Esophagus squamous epithelium (tissue), 5 donors: ENCODE data around the gene PCDHA1. TPM values are rescaled to one million over a fixed set of nuclear protein-coding genes. Genes with fewer than 3 reads are reported as not detected.
"Not testable (repeated sequence)": the region's sequence is repeated elsewhere in the genome, so short reads cannot be mapped to it uniquely, and the experiment has no call there.

ENCODE experiments used
- DNase-seq: peaks from one replicate; lab custom pipeline; 2025; lab: John Stamatoyannopoulos, UW
- H3K27ac ChIP-seq, 4 donors: fragments of 200-600 bp; sonication (generic); one replicate each; pipeline ENCODE4 v1.5.1; 2016 to 2019; ENCODE audit warnings: mild to moderate bottlenecking in 1 of 4
- H3K27me3 ChIP-seq, 4 donors: fragments of 200-600 bp; sonication (generic); 1 replicate in 3 of 4; 2 replicates in 1 of 4; pipeline versions ENCODE4 v1.5.1 to v1.6.0; 2017 to 2021; ENCODE audit warnings: antibody characterized with exemption in 1 of 4
- H3K36me3 ChIP-seq, 3 donors: fragments of 200-600 bp; sonication (generic); one replicate each; pipeline ENCODE4 v1.5.1; 2016 to 2019
- H3K4me1 ChIP-seq, 3 donors: fragments of 200-600 bp; sonication (generic); one replicate each; pipeline ENCODE4 v1.5.1; 2017 to 2019
- H3K4me3 ChIP-seq, 4 donors: fragments of 200-600 bp; sonication (generic); 1 replicate in 3 of 4; 2 replicates in 1 of 4; pipeline ENCODE4 v1.5.1; 2016 to 2019; ENCODE audit warnings: mild to moderate bottlenecking in 2 of 4, moderate library complexity in 1 of 4
- H3K9me3 ChIP-seq, 3 donors: fragments of 200-600 bp; sonication (generic); one replicate each; pipeline ENCODE4 v1.5.1; 2016 to 2019
- CTCF ChIP-seq, 6 experiments: fragments of 450-650 bp in 4 of 6; fragments of 200-600 bp in 2 of 6; sonication (generic) in 2 of 6; IDR thresholded peaks; one replicate each; pipeline ENCODE4 v1.5.1; 2016 to 2019; ENCODE audit warnings: antibody characterized with exemption in 6 of 6, mild to moderate bottlenecking in 4 of 6, moderate library complexity in 4 of 6
- POLR2A ChIP-seq, 4 donors: fragments of 450-650 bp; IDR thresholded peaks; one replicate each; pipeline ENCODE4 v1.6.1; 2017; ENCODE audit warnings: antibody characterized with exemption in 4 of 4, mild to moderate bottlenecking in 4 of 4, moderate library complexity in 3 of 4
- WGBS, 2 donors: methylation state at CpG; one replicate each; pipeline ENCODE4 v1.1.5; 2018; 5-methylcytosine and 5-hydroxymethylcytosine counted together
- intact Hi-C: fragments of 100-400 bp; cut with DNase I; formaldehyde crosslinking; loops from one replicate; pipeline ENCODE4 v1.15.0; 2022
- total RNA-seq, 4 donors: library from RNA; depleted of rRNA; stranded (reverse); fragments of >200 nt; gene quantifications; one replicate each; pipeline ENCODE4 v1.1.0, GENCODE V29; 2016
- donor health status: DM: yes; HTN: yes; CAD: no.

The PCDHA1 gene
- total RNA-seq, 4 donors from 2014 or later: not detected

- no peak for DNase-seq
- peaks cover 0 to 29% (median 13%) of the 10 kb centered on the region in 3 donors for H3K9me3 ChIP-seq
- TF ChIP-seq CTCF (IDR thresholded peaks at IDR 0.05): no peak
- TF ChIP-seq POLR2A (IDR thresholded peaks at IDR 0.05): no peak
- H3K4me3 ChIP-seq: no peak overlapping the region
- peaks cover 0 to 17% (median 0%) of the 10 kb centered on the region in 4 donors for H3K27me3 ChIP-seq
- H3K27ac ChIP-seq: no peak overlapping the region
- 64 to 65% methylated on average over 5 of the region's 5 CpGs for WGBS, 2 donors
- intact Hi-C loops: no loop called here
- no peaks in the 10 kb centered on the region for H3K36me3 ChIP-seq
- no peaks in the 10 kb centered on the region for H3K4me1 ChIP-seq
Measured at GRCh38 chr5:140869555-140869886, 83.6 kb downstream of the PCDHA1 start.

- 60 to 69% methylated on average over 59 to 71 of the region's 114 CpGs for WGBS, 2 donors
- no peaks in the 10 kb centered on the region for H3K4me1 ChIP-seq
- H3K9me3 ChIP-seq: peaks cover 0 to 33% (median 17%) of the 10 kb centered on the region in 3 donors
- intact Hi-C loops: no loop called here
- no peak overlapping the region for H3K4me3 ChIP-seq
- peaks cover 0 to 27% (median 0%) of the 10 kb centered on the region in 4 donors for H3K27me3 ChIP-seq
- H3K27ac ChIP-seq: no peak overlapping the region
- H3K36me3 ChIP-seq: no peaks in the 10 kb centered on the region
- DNase-seq: no peak
- TF ChIP-seq POLR2A (IDR thresholded peaks at IDR 0.05): no peak
- TF ChIP-seq CTCF (IDR thresholded peaks at IDR 0.05): no peak
Measured at GRCh38 chr5:140870221-140871201, 84.6 kb downstream of the PCDHA1 start.

- Histone ChIP-seq H3K36me3 (no peaks in the 10 kb centered on the region), H3K27ac (no peak within 1 kb of the TSS), H3K4me3 (no peak within 1 kb of the TSS), H3K9me3 (peaks cover 0 to 48% (median 30%) of the 10 kb centered on the region in 3 donors), H3K4me1 (no peaks in the 10 kb centered on the region), H3K27me3 (peaks cover 0 to 47% (median 0%) of the 10 kb centered on the region in 4 donors)
- intact Hi-C loops: no loop called here
- no peak for DNase-seq
- WGBS, 2 donors: 23 to 39% methylated on average over 22 to 30 of the region's 47 CpGs
- TF ChIP-seq POLR2A (IDR thresholded peaks at IDR 0.05) (no peak), CTCF (IDR thresholded peaks at IDR 0.05) (no peak)
Measured at GRCh38 chr5:140875085-140876065, 89.4 kb downstream of the PCDHA1 start, which contains the start of gene PCDHA12. PCDHA12 (plus strand) TSS chr5:140875308; CDS start chr5:140875473, 165 bp downstream.

DNA sequence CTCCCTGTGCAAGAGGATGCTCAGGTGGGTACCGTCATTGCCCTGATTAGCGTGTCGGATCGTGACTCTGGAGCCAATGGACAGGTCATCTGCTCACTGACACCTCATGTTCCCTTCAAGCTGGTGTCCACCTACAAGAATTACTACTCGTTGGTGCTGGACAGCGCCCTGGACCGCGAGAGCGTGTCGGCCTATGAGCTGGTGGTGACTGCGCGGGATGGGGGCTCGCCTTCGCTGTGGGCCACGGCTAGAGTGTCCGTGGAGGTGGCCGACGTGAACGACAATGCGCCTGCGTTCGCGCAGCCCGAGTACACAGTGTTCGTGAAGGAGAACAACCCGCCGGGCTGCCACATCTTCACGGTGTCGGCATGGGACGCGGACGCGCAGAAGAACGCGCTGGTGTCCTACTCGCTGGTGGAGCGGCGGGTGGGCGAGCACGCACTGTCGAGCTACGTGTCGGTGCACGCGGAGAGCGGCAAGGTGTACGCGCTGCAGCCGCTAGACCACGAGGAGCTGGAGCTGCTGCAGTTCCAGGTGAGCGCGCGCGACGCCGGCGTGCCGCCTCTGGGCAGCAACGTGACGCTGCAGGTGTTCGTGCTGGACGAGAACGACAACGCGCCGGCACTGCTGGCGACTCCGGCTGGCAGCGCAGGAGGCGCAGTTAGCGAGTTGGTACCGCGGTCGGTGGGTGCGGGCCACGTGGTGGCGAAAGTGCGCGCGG, 90.8 kb downstream of the PCDHA1 start:
- H3K27ac ChIP-seq, H3K4me3 ChIP-seq, H3K36me3 ChIP-seq, intact Hi-C loops, H3K4me1 ChIP-seq, DNase-seq: not testable (repeated sequence)
- Histone ChIP-seq H3K27me3 (peaks cover 0 to 37% (median 0%) of the 10 kb centered on the region in 4 donors), H3K9me3 (peaks cover 0 to 40% (median 22%) of the 10 kb centered on the region in 3 donors)
- 53 to 70% methylated on average over 48 to 50 of the region's 80 CpGs for WGBS, 2 donors

- Histone ChIP-seq H3K36me3 (no peaks in the 10 kb centered on the region), H3K4me1 (no peaks in the 10 kb centered on the region), H3K27ac (no peak overlapping the region), H3K9me3 (peaks cover 0 to 43% (median 27%) of the 10 kb centered on the region in 3 donors), H3K27me3 (peaks cover 0 to 42% (median 0%) of the 10 kb centered on the region in 4 donors), H3K4me3 (no peak overlapping the region)
- TF ChIP-seq CTCF (IDR thresholded peaks at IDR 0.05) (no peak), POLR2A (IDR thresholded peaks at IDR 0.05) (no peak)
- intact Hi-C loops: no loop called here
- 58 to 78% methylated on average over 20 to 36 of the region's 37 CpGs for WGBS, 2 donors
- DNase-seq: no peak
Measured at GRCh38 chr5:140877262-140877581, 91.3 kb downstream of the PCDHA1 start.
